Omental fat pad (tissue), 4 donors: ENCODE results near the gene SLN. TPM values are rescaled to one million over a fixed set of nuclear protein-coding genes. Genes with fewer than 3 reads are reported as not detected.

Experiments
- ATAC-seq: fragments of 150-250 bp; one replicate; pipeline ENCODE4 v1.9.1; 2016; ENCODE audit warnings: mild to moderate bottlenecking, moderate library complexity; ENCODE audit not compliant: low FRiP score
- DNase-seq: peaks from one replicate; pipeline ENCODE4 v3.0.0-alpha.2; 2019; ENCODE audit warnings: low spot score
- CTCF ChIP-seq, 3 donors: fragments of 450-650 bp; IDR thresholded peaks; one replicate each; pipeline ENCODE4 v1.5.1; 2016 to 2017; ENCODE audit warnings: antibody characterized with exemption in 3 of 3, mild to moderate bottlenecking in 3 of 3, moderate library complexity in 2 of 3
- total RNA-seq, 4 donors: library from RNA; depleted of rRNA; stranded (reverse); fragments of >200 nt; gene quantifications; one replicate each; pipeline ENCODE4 v1.1.0, GENCODE V29; 2016

SLN gene
- total RNA-seq, 4 donors from 2014 or later: not detected

GRCh38 chr11:107707215-107707671, 4.6 kb downstream of the SLN start:
- TF ChIP-seq CTCF (IDR thresholded peaks at IDR 0.05): no peak

GRCh38 chr11:107706531-107706930, 5.3 kb downstream of the SLN start:
- ATAC-seq: no peak
- no peak for TF ChIP-seq CTCF (IDR thresholded peaks at IDR 0.05)
- no peak for DNase-seq

More at GRCh38 chr11:107707215-107707671, 4.6 kb downstream of the SLN start:
- no peak for DNase-seq
- no peak for ATAC-seq

- DNase-seq: no peak
- no peak for ATAC-seq
- TF ChIP-seq CTCF (IDR thresholded peaks at IDR 0.05): no peak
Measured at GRCh38 chr11:107705027-107705426, 6.8 kb downstream of the SLN start.

- ATAC-seq: no peak
- TF ChIP-seq CTCF (IDR thresholded peaks at IDR 0.05): no peak
- DNase-seq: no peak
Measured at GRCh38 chr11:107704451-107704850, 7.4 kb downstream of the SLN start.

GRCh38 chr11:107702723-107703122, 9.1 kb downstream of the SLN start:
- no peak for TF ChIP-seq CTCF (IDR thresholded peaks at IDR 0.05)
- no peak for DNase-seq
- ATAC-seq: no peak

- no peak for ATAC-seq
- no peak for DNase-seq
- no peak for TF ChIP-seq CTCF (IDR thresholded peaks at IDR 0.05)
Measured at GRCh38 chr11:107702109-107702660, 9.7 kb downstream of the SLN start.
